PFSK-1 (cell line): Measurements from ENCODE around the gene PLEKHS1.

ENCODE experiments used
- FOXP2 ChIP-seq: optimal IDR thresholded peaks from 2 replicates; pipeline ENCODE3; 2011; ENCODE audit warnings: borderline replicate concordance, control low read depth, inconsistent platforms; ENCODE audit not compliant: insufficient read depth; ENCODE audit errors: extremely low read length, extremely low read depth
- POLR2AphosphoS5 ChIP-seq: IDR thresholded peaks from 2 replicates; pipeline ENCODE4 v1.6.1; 2012; ENCODE audit warnings: low read depth, mild to moderate bottlenecking, control low read depth, low read length, moderate library complexity
- REST ChIP-seq, 2 experiments: IDR thresholded peaks; 2 replicates each; pipeline versions ENCODE4 v1.6.1 to v1.8.0; 2011 to 2012; ENCODE audit warnings: low read depth in 2 of 2, low read length in 2 of 2, control low read depth in 1 of 2, inconsistent platforms in 1 of 2, mild to moderate bottlenecking in 1 of 2, moderate library complexity in 1 of 2; ENCODE audit not compliant: insufficient read depth in 1 of 2
- SIN3A ChIP-seq: IDR thresholded peaks from 2 replicates; pipeline ENCODE4 v1.6.1; 2012; ENCODE audit warnings: mild to moderate bottlenecking, low read length, moderate library complexity, borderline replicate concordance; ENCODE audit not compliant: insufficient read depth
- TAF1 ChIP-seq: IDR thresholded peaks from 2 replicates; pipeline ENCODE4 v1.6.1; 2012; ENCODE audit warnings: low read length, control low read depth, borderline replicate concordance; ENCODE audit not compliant: insufficient read depth

The PLEKHS1 gene

GRCh38 chr10:113782367-113782766 lies 30.9 kb downstream of the PLEKHS1 start:
- TF ChIP-seq FOXP2 (no peak), SIN3A (no peak), TAF1 (no peak), POLR2AphosphoS5 (no peak), REST (IDR thresholded peaks at IDR 0.05; ENCODE audit: insufficient read depth in 1 of 2, low read depth in 2 of 2, low read length in 2 of 2) (no peak)

GRCh38 chr10:113782986-113783704 lies 31.7 kb downstream of the PLEKHS1 start:
- TF ChIP-seq SIN3A (no peak), TAF1 (no peak)

- TF ChIP-seq REST (IDR thresholded peaks at IDR 0.05; ENCODE audit: insufficient read depth in 1 of 2, low read depth in 2 of 2, low read length in 2 of 2) (no peak), SIN3A (no peak), TAF1 (no peak), POLR2AphosphoS5 (no peak), FOXP2 (no peak)
Observed at GRCh38 chr10:113788604-113789083, 37.2 kb downstream of the PLEKHS1 start.

GRCh38 chr10:113791691-113792090 lies 40.2 kb downstream of the PLEKHS1 start:
- TF ChIP-seq POLR2AphosphoS5 (no peak), TAF1 (no peak), REST (IDR thresholded peaks at IDR 0.05; ENCODE audit: insufficient read depth in 1 of 2, low read depth in 2 of 2, low read length in 2 of 2) (no peak), FOXP2 (no peak), SIN3A (no peak)

- no peak for TF ChIP-seq SIN3A
- no peak for TF ChIP-seq TAF1
Observed at GRCh38 chr10:113801569-113801968, 50.1 kb downstream of the PLEKHS1 start.

- TF ChIP-seq POLR2AphosphoS5: no peak
- no peak for TF ChIP-seq REST (IDR thresholded peaks at IDR 0.05; ENCODE audit: insufficient read depth in 1 of 2, low read depth in 2 of 2, low read length in 2 of 2)
- no peak for TF ChIP-seq TAF1
- TF ChIP-seq FOXP2: no peak
- no peak for TF ChIP-seq SIN3A
Observed at GRCh38 chr10:113802997-113803396, 51.5 kb downstream of the PLEKHS1 start.
